Ecto neural progenitor cell (in vitro differentiated cells): ENCODE measurements around the gene SSBP3.

ENCODE experiments used
- DNase-seq: peaks from one replicate; pipeline ENCODE4 v3.0.0-alpha.2; 2018; ENCODE audit warnings: low spot score

The SSBP3 gene

GRCh38 chr1:54176621-54177327, 229.4 kb downstream of the SSBP3 start:
- DNase-seq: no peak
